Stimulated activated CD8-positive, alpha-beta memory T cell treated with anti-CD3 and anti-CD28 coated beads, Interleukin-4, amount 100 ng/mL, for 24 hours (primary cell): ENCODE results near the gene DBN1.

Source experiments
- DNase-seq: peaks from one replicate; pipeline ENCODE4 v3.0.0-alpha.2; 2020; ENCODE audit warnings: low read depth

DBN1 gene

GRCh38 chr5:177443144-177443983 lies 30.1 kb downstream of the DBN1 start:
- DNase-seq, result no peak

GRCh38 chr5:177442066-177442826 lies 31.2 kb downstream of the DBN1 start:
- DNase-seq, result no peak

- no peak for DNase-seq
These were observed 32.2 kb downstream of the DBN1 start for GRCh38 chr5:177440990-177441780.

- DNase-seq, result no peak
These were observed 33.0 kb downstream of the DBN1 start for GRCh38 chr5:177440211-177440989.

GRCh38 chr5:177439518-177440053 lies 33.8 kb downstream of the DBN1 start:
- no peak for DNase-seq

- no peak for DNase-seq
These were observed 35.0 kb downstream of the DBN1 start for GRCh38 chr5:177438468-177438867.

GRCh38 chr5:177437623-177438022 lies 35.8 kb downstream of the DBN1 start:
- no peak for DNase-seq

- DNase-seq, result no peak
These were observed 37.4 kb downstream of the DBN1 start for GRCh38 chr5:177435847-177436536.

- DNase-seq, result no peak
These were observed 38.3 kb downstream of the DBN1 start for GRCh38 chr5:177434942-177435738.

GRCh38 chr5:177434437-177434836 lies 39.0 kb downstream of the DBN1 start:
- no peak for DNase-seq

GRCh38 chr5:177433658-177434217 lies 39.7 kb downstream of the DBN1 start:
- no peak for DNase-seq

- DNase-seq, result no peak
These were observed 40.4 kb downstream of the DBN1 start for GRCh38 chr5:177432839-177433657.

- no peak for DNase-seq
These were observed 41.1 kb downstream of the DBN1 start for GRCh38 chr5:177432143-177432838.

- DNase-seq, result peak; percentile 71
These were observed 41.9 kb downstream of the DBN1 start for GRCh38 chr5:177431317-177432142.

GRCh38 chr5:177430972-177431316 lies 42.5 kb downstream of the DBN1 start:
- no peak for DNase-seq

- DNase-seq, result no peak
These were observed 43.1 kb downstream of the DBN1 start for GRCh38 chr5:177430140-177430951.
